Heart right ventricle (tissue), 16 donors: Measurements from ENCODE around the gene PPP3R1. TPM values are rescaled to one million over a fixed set of nuclear protein-coding genes. Genes with fewer than 3 reads are reported as not detected.
A peak's percentile ranks its signal among the peaks of the same experiment; 100 is the strongest.

Experiments used
- ATAC-seq, 8 donors: fragments of 200-7000 bp; cut with Tn5 transposase; one replicate each; pipeline ENCODE4 v1.9.1; 2020; ENCODE audit warnings: mild to moderate bottlenecking in 8 of 8, moderate library complexity in 8 of 8, moderate number of reproducible peaks in 1 of 8
- DNase-seq, 2 donors: peaks; one replicate each; pipeline ENCODE4 v3.0.0-alpha.2; 2020
- H3K27ac ChIP-seq, 10 donors: fragments of 200-600 bp; sonication (generic) in 2 of 10; one replicate each; pipeline versions ENCODE4 v1.5.0 to v1.8.0; 2020 to 2022; ENCODE audit warnings: mild to moderate bottlenecking in 3 of 10
- H3K27me3 ChIP-seq, 7 donors: fragments of 200-600 bp; one replicate each; pipeline ENCODE4 v1.8.0; 2021 to 2022; ENCODE audit warnings: mild to moderate bottlenecking in 2 of 7
- H3K36me3 ChIP-seq, 9 donors: fragments of 200-600 bp; sonication (generic) in 1 of 9; one replicate each; pipeline versions ENCODE4 v1.5.0 to v1.8.0; 2020 to 2022; ENCODE audit warnings: mild to moderate bottlenecking in 2 of 9
- H3K4me1 ChIP-seq, 9 donors: fragments of 200-600 bp; sonication (generic) in 1 of 9; one replicate each; pipeline versions ENCODE4 v1.5.0 to v1.8.0; 2020 to 2022; ENCODE audit warnings: mild to moderate bottlenecking in 4 of 9
- H3K4me3 ChIP-seq, 10 donors: fragments of 200-600 bp; sonication (generic) in 2 of 10; one replicate each; pipeline versions ENCODE4 v1.5.0 to v1.8.0; 2020 to 2022; ENCODE audit warnings: mild to moderate bottlenecking in 7 of 10, moderate library complexity in 2 of 10
- H3K9me3 ChIP-seq, 11 donors: fragments of 200-600 bp in 10 of 11; sonication (generic) in 2 of 11; one replicate each; pipeline versions ENCODE4 v1.5.0 to v1.8.0; 2013 to 2022; ENCODE audit warnings: mild to moderate bottlenecking in 2 of 11, control low read depth in 1 of 11, moderate library complexity in 1 of 11
- WGBS, 2 donors: extraction: QIAGEN DNeasy Blood & Tissue Kit; methylation state at CpG; one replicate each; pipeline ENCODE4 v1.1.7; 2013; ENCODE audit warnings: inconsistent platforms in 1 of 2; 5-methylcytosine and 5-hydroxymethylcytosine counted together
- intact Hi-C, 10 donors: fragments of 100-400 bp; cut with DNase I; formaldehyde crosslinking; loops; one replicate each; pipeline versions ENCODE4 v1.11.1 to v1.14.2; 2022
- polyA plus RNA-seq, 2 donors: library from polyadenylated mRNA; stranded (reverse); fragments of 200-250 nt; gene quantifications; one replicate each; pipeline ENCODE4 v1.2.3, GENCODE V29; 2013
- total RNA-seq, 10 donors: library from RNA; stranded (reverse); fragmentation: NEBNext Ultra II Directional in 3 of 10; extraction: Animal tissue kit (Norgen Biotek cat#: 25700) in 3 of 10; gene quantifications; one replicate each; pipeline versions ENCODE4 v1.2.1 to v1.2.4, GENCODE V29; 2021 to 2023
- TF ChIP-seq, protein P1 (sequence below), 9 donors: fragments of 200-600 bp; sonication (generic) in 2 of 9; IDR thresholded peaks; one replicate each; pipeline versions ENCODE4 v1.5.0 to v1.8.0; 2021 to 2022; ENCODE audit warnings: antibody characterized with exemption in 9 of 9, mild to moderate bottlenecking in 5 of 9, moderate library complexity in 1 of 9
- donor health status: Arrhythmogenic right ventricular cardiomyopathy.
- donor health status: ischemic (EF 13 %, LVEDD 7.1; RV severe dilation, severe dysfunction).
- donor health status: healthy with polysubstance abuse.
- donor health status: DM: no; HTN: yes; CAD: no.
- donor health status: DM: no; HTN: no; CAD: no.
- donor health status: ischemic (EF 25% LVEDD 6.9; RV normal size, moderate dysfunction).
- donor health status: ischemic (EF 25% LVEDD 5.7; RV mildly dilated, moderate dysfunction).
- donor health status: healthy.
- donor health status: DM: yes; HTN: yes; CAD: no.
- donor health status: Ischemic cardiomyopathy.
- donor health status: ischemic (EF 35%, LVEDD 5.7; RV mildly dilated, moderate dysfunction).
- donor health status: nonischemic (EF 11% LVEDD 7.7; RV severe dilation, severe dysfunction).
- donor health status: DM: yes; HTN: yes; CAD: no.
- donor health status: PGD.
- donor health status: ischemic (EF 29% LVEDD 5.4; RV normal size, mild dysfunction).
- donor health status: nonischemic (EF 23%, LVEDD 6.1; RV moderate dilation, normal function).

PPP3R1 gene
- total and polyA plus RNA-seq, 12 donors = 8.4 to 46.1 (median 38.6) TPM

DNA sequence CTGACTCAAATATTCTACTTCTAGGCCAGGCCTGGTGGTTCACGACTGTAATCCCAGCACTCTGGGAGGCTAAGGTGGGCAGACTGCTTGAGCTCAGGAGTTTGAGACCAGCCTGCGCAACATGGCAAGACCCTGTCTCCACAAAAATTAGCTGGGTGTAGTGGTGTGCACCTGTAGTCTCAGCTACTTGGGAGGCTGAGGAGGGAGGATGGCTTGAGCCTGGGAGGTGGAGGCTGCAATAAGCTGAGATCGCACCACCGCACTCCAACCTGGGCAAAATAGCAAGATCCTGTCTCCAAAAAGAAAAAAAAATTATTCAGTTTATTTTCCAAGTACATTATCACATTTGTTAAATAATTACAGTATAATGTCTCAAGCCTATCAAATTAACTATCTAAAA is 7.3 kb downstream of the PPP3R1 start:
- Histone ChIP-seq H3K4me3 (no peak overlapping the region), H3K9me3 (no peaks in the 10 kb centered on the region), H3K4me1 (peaks cover 6 to 99% (median 85%) of the 10 kb centered on the region in 9 donors), H3K36me3 (peaks cover 0 to 5% (median 0%) of the 10 kb centered on the region in 9 donors), H3K27me3 (no peaks in the 10 kb centered on the region), H3K27ac (no peak overlapping the region)
- ATAC-seq (no peak), DNase-seq (no peak)
- 97 to 98% methylated on average over 4 of the region's 4 CpGs for WGBS, 2 donors
- TF ChIP-seq, protein P1, sequence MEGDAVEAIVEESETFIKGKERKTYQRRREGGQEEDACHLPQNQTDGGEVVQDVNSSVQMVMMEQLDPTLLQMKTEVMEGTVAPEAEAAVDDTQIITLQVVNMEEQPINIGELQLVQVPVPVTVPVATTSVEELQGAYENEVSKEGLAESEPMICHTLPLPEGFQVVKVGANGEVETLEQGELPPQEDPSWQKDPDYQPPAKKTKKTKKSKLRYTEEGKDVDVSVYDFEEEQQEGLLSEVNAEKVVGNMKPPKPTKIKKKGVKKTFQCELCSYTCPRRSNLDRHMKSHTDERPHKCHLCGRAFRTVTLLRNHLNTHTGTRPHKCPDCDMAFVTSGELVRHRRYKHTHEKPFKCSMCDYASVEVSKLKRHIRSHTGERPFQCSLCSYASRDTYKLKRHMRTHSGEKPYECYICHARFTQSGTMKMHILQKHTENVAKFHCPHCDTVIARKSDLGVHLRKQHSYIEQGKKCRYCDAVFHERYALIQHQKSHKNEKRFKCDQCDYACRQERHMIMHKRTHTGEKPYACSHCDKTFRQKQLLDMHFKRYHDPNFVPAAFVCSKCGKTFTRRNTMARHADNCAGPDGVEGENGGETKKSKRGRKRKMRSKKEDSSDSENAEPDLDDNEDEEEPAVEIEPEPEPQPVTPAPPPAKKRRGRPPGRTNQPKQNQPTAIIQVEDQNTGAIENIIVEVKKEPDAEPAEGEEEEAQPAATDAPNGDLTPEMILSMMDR (IDR thresholded peaks at IDR 0.05) = no peak
- intact Hi-C loops = loop anchor here in 4 of 10 donors (10.0 kb wide), 1 partner anchor 50 kb away; no protein-coding TSS in a partner anchor

DNA sequence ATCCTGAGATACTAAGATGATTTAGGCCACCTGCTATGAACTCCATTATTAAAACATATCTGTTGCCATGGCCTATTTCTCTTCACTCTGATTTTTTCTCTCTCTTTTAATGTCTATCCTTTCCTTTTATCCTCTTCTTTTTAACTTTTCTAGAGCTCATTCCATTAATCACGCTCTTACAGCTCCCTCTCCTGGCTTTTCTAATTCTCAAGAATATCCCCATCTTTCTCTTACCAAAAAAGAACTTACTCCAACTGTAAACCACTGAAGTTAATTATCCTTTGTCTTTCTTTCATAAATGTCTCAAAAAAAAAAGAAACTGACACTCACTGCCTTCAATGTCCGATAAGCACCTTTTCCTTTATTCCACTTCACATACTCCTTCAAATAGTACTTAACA is 7.9 kb downstream of the PPP3R1 start:
- Histone ChIP-seq H3K27me3 (no peaks in the 10 kb centered on the region), H3K27ac (peak overlapping the region in 1 of 10 donors; percentile 2), H3K4me3 (no peak overlapping the region), H3K9me3 (no peaks in the 10 kb centered on the region), H3K36me3 (peaks cover 0 to 5% (median 0%) of the 10 kb centered on the region in 9 donors), H3K4me1 (peaks cover 4 to 99% (median 85%) of the 10 kb centered on the region in 9 donors)
- ATAC-seq (no peak), DNase-seq (no peak)
- TF ChIP-seq, protein P1 (IDR thresholded peaks at IDR 0.05) = peak in 5 of 9 donors; percentile 27 to 49 (median 33)
- intact Hi-C loops = loop anchor here in 5 of 10 donors (5.0 to 10.0 kb wide), 2 partner anchors 47 to 50 kb away; no protein-coding TSS in a partner anchor
- WGBS, 2 donors = 66 to 77% methylated on average over 2 of the region's 2 CpGs

DNA sequence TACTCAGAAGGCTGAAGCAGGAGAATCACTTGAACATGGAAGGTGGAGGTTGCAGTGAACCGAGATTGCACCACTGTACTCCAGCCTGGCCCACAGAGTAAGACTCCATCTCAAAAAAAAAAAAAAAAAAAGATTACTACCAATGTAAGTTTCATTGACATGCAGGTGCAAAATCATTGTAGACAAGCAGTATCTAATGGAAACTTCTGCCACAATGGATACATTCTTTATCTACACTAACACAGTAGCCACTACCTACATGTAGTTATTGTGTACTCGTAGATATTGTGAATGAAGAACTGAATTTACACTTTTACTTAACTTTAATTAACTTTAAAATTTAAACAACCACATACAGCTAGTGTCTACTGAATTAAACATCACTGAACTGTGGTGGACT is 10.6 kb downstream of the PPP3R1 start:
- TF ChIP-seq, protein P1 (IDR thresholded peaks at IDR 0.05) = no peak
- Histone ChIP-seq H3K9me3 (no peaks in the 10 kb centered on the region), H3K4me1 (peaks cover 4 to 100% (median 85%) of the 10 kb centered on the region in 9 donors), H3K36me3 (peaks cover 0 to 5% (median 0%) of the 10 kb centered on the region in 9 donors), H3K4me3 (no peak overlapping the region), H3K27me3 (no peaks in the 10 kb centered on the region), H3K27ac (no peak overlapping the region)
- DNase-seq (no peak), ATAC-seq (no peak)
- intact Hi-C loops = loop anchor here in 5 of 10 donors (5.0 to 10.0 kb wide), 2 partner anchors 44 to 47 kb away; no protein-coding TSS in a partner anchor
- 98% methylated on average over 2 of the region's 2 CpGs for WGBS, 2 donors

DNA sequence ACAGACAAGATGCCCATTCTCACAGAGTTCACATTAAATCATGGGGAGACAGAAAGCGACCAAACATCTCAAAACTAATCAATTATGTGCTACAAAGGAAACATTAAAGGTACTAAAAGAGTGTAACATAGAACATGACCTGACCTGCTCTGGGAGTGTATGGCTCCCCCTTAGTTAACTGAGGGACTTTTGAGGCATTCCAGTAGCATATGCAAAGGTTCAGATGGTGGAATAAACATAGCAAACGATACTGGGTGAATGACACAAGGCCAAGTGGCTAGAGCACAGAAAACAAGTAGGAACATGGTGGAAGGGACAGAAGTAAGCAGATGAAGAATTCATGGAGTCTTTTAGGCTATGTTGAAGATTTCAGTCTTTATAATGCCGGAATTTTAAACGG is 11.9 kb downstream of the PPP3R1 start:
- TF ChIP-seq, protein P1 (IDR thresholded peaks at IDR 0.05) = no peak
- H3K27me3 ChIP-seq = no peaks in the 10 kb centered on the region
- DNase-seq = no peak
- no peaks in the 10 kb centered on the region for H3K9me3 ChIP-seq
- ATAC-seq = no peak
- peaks cover 0 to 5% (median 0%) of the 10 kb centered on the region in 9 donors for H3K36me3 ChIP-seq
- intact Hi-C loops = loop anchor here in 5 of 10 donors (5.0 to 10.0 kb wide), 2 partner anchors 43 to 46 kb away; no protein-coding TSS in a partner anchor
- peaks cover 4 to 100% (median 87%) of the 10 kb centered on the region in 9 donors for H3K4me1 ChIP-seq
- no peak overlapping the region for H3K4me3 ChIP-seq
- H3K27ac ChIP-seq = no peak overlapping the region
- 87 to 89% methylated on average over 4 of the region's 4 CpGs for WGBS, 2 donors
